Smooth muscle cell (in vitro differentiated cells): ENCODE results near the gene LSS. TPM values are rescaled to one million over a fixed set of nuclear protein-coding genes. Genes with fewer than 3 reads are reported as not detected.

Experiments used
- DNase-seq: peaks from one replicate; lab custom pipeline; 2025; ENCODE audit not compliant: unreplicated experiment; lab: John Stamatoyannopoulos, UW
- H2AFZ ChIP-seq: fragments of 200-600 bp; sonication (generic); 2 replicates; pipeline ENCODE4 v1.6.0; 2016; ENCODE audit warnings: antibody characterized with exemption, low read depth, mild to moderate bottlenecking
- H3F3A ChIP-seq: fragments of 200-600 bp; sonication (generic); 2 replicates; pipeline ENCODE4 v1.6.0; 2017; ENCODE audit warnings: antibody characterized with exemption, low read depth
- H3K27ac ChIP-seq: fragments of 200-600 bp; sonication (generic); 2 replicates; pipeline ENCODE4 v1.5.1; 2016; ENCODE audit warnings: low read depth, mild to moderate bottlenecking
- H3K27me3 ChIP-seq: fragments of 200-600 bp; sonication (generic); 2 replicates; pipeline ENCODE4 v1.6.1; 2016; ENCODE audit warnings: low read depth, mild to moderate bottlenecking
- H3K36me3 ChIP-seq: fragments of 200-600 bp; sonication (generic); 2 replicates; pipeline ENCODE4 v1.5.1; 2016; ENCODE audit warnings: low read depth
- H3K4me1 ChIP-seq: fragments of 200-600 bp; sonication (generic); 2 replicates; pipeline ENCODE4 v1.5.1; 2016; ENCODE audit warnings: low read depth
- H3K4me2 ChIP-seq: fragments of 200-600 bp; sonication (generic); 2 replicates; pipeline ENCODE4 v1.6.0; 2016; ENCODE audit warnings: mild to moderate bottlenecking
- H3K4me3 ChIP-seq: fragments of 200-600 bp; sonication (generic); 2 replicates; pipeline ENCODE4 v1.5.1; 2016; ENCODE audit warnings: mild to moderate bottlenecking
- H3K79me2 ChIP-seq: fragments of 200-600 bp; sonication (generic); 2 replicates; pipeline ENCODE4 v1.6.0; 2016; ENCODE audit warnings: low read depth, mild to moderate bottlenecking
- H3K9ac ChIP-seq: fragments of 200-600 bp; sonication (generic); 2 replicates; pipeline ENCODE4 v1.6.0; 2016; ENCODE audit warnings: low read depth
- H3K9me3 ChIP-seq: fragments of 200-600 bp; sonication (generic); replicated peaks from 2 replicates; pipeline ENCODE4 v1.5.1; 2016; ENCODE audit warnings: low read depth
- H4K20me1 ChIP-seq: fragments of 200-600 bp; sonication (generic); 2 replicates; pipeline ENCODE4 v1.6.0; 2016; ENCODE audit warnings: low read depth
- CTCF ChIP-seq: fragments of 200-600 bp; sonication (generic); IDR thresholded peaks from 2 replicates; pipeline ENCODE4 v1.5.1; 2017; ENCODE audit warnings: borderline replicate concordance, mild to moderate bottlenecking, antibody characterized with exemption; ENCODE audit not compliant: insufficient read depth, poor library complexity, severe bottlenecking
- WGBS: methylation state at CpG from one replicate; pipeline ENCODE4 v1.1.7; 2016; ENCODE audit warnings: low lambda C conversion rate; 5-methylcytosine and 5-hydroxymethylcytosine counted together
- polyA plus RNA-seq: library from polyadenylated mRNA; unstranded; fragments of >200 nt; fragmentation: Nextera tagmentation; extraction: Ambion mirVana; gene quantifications from 2 replicates; pipeline ENCODE4 v1.2.1, GENCODE V29; 2016
- total RNA-seq: library from RNA; depleted of rRNA; stranded (reverse); fragments of >200 nt; gene quantifications from 2 replicates; pipeline ENCODE4 v1.2.3, GENCODE V29; 2014

The LSS gene
- total and polyA plus RNA-seq, 2 experiments from 2014 or later, result 21.8 to 37.7 TPM

- WGBS, result 99% methylated on average over 42 of the region's 72 CpGs
- no peaks in the 10 kb centered on the region for H3K9me3 ChIP-seq
- no peak overlapping the region for H2AFZ ChIP-seq
- H3K36me3 ChIP-seq, result no peaks in the 10 kb centered on the region
- no peaks in the 10 kb centered on the region for H3K27me3 ChIP-seq
- H3K4me2 ChIP-seq, result no peak overlapping the region
- H3K9ac ChIP-seq, result no peak overlapping the region
- DNase-seq, result no peak
- H4K20me1 ChIP-seq, result no peaks in the 10 kb centered on the region
- H3K79me2 ChIP-seq, result no peaks in the 10 kb centered on the region
- H3K4me3 ChIP-seq, result no peak overlapping the region
- H3K4me1 ChIP-seq, result no peaks in the 10 kb centered on the region
- H3K27ac ChIP-seq, result no peak overlapping the region
- TF ChIP-seq CTCF, result no peak
- no peaks in the 10 kb centered on the region for H3F3A ChIP-seq
Observed at GRCh38 chr21:46160907-46161632, 67.5 kb downstream of the LSS start.

GRCh38 chr21:46160657-46160906 is 68.0 kb downstream of the LSS start:
- no peaks in the 10 kb centered on the region for H3K36me3 ChIP-seq
- H3K9ac ChIP-seq, result no peak overlapping the region
- no peaks in the 10 kb centered on the region for H4K20me1 ChIP-seq
- no peak for TF ChIP-seq CTCF
- no peak overlapping the region for H2AFZ ChIP-seq
- no peaks in the 10 kb centered on the region for H3K9me3 ChIP-seq
- H3K79me2 ChIP-seq, result no peaks in the 10 kb centered on the region
- WGBS, result 100% methylated on average over 8 of the region's 22 CpGs
- no peak overlapping the region for H3K27ac ChIP-seq
- no peak overlapping the region for H3K4me2 ChIP-seq
- H3K27me3 ChIP-seq, result no peaks in the 10 kb centered on the region
- H3F3A ChIP-seq, result no peaks in the 10 kb centered on the region
- DNase-seq, result no peak
- no peaks in the 10 kb centered on the region for H3K4me1 ChIP-seq
- no peak overlapping the region for H3K4me3 ChIP-seq

- H3K4me2 ChIP-seq, result no peak overlapping the region
- no peak overlapping the region for H3K27ac ChIP-seq
- no peak overlapping the region for H3K9ac ChIP-seq
- no peak overlapping the region for H2AFZ ChIP-seq
- no peaks in the 10 kb centered on the region for H3K4me1 ChIP-seq
- H3F3A ChIP-seq, result no peaks in the 10 kb centered on the region
- H3K9me3 ChIP-seq, result no peaks in the 10 kb centered on the region
- TF ChIP-seq CTCF, result no peak
- H3K27me3 ChIP-seq, result no peaks in the 10 kb centered on the region
- no peaks in the 10 kb centered on the region for H3K79me2 ChIP-seq
- no peak for DNase-seq
- no peaks in the 10 kb centered on the region for H3K36me3 ChIP-seq
- no peaks in the 10 kb centered on the region for H4K20me1 ChIP-seq
- H3K4me3 ChIP-seq, result no peak overlapping the region
- 97% methylated on average over 25 of the region's 32 CpGs for WGBS
Observed at GRCh38 chr21:46159841-46160656, 68.5 kb downstream of the LSS start.
